HG03025 (cell line): ENCODE data around the gene TGM2.

Experiments used
- ATAC-seq: cut with Tn5 transposase; IDR thresholded peaks from one replicate; pipeline ENCODE4 v1.9.1; 2021; ENCODE audit warnings: mild to moderate bottlenecking, moderate library complexity; ENCODE audit not compliant: unreplicated experiment, low FRiP score

Gene TGM2

GRCh38 chr20:38199501-38200390 lies 34.7 kb upstream of the TGM2 start:
- no peak for ATAC-seq

- ATAC-seq = no peak
Measured at GRCh38 chr20:38198238-38198861, 33.3 kb upstream of the TGM2 start.

GRCh38 chr20:38197619-38198018 lies 32.5 kb upstream of the TGM2 start:
- no peak for ATAC-seq

- ATAC-seq = no peak
Measured at GRCh38 chr20:38197217-38197616, 32.1 kb upstream of the TGM2 start.

- no peak for ATAC-seq
Measured at GRCh38 chr20:38196592-38196991, 31.5 kb upstream of the TGM2 start.

- ATAC-seq = no peak
Measured at GRCh38 chr20:38196076-38196475, 31.0 kb upstream of the TGM2 start.

GRCh38 chr20:38195521-38195920 lies 30.5 kb upstream of the TGM2 start:
- ATAC-seq = no peak

- no peak for ATAC-seq
Measured at GRCh38 chr20:38194971-38195504, 30.0 kb upstream of the TGM2 start.

GRCh38 chr20:38193586-38194105 lies 28.6 kb upstream of the TGM2 start:
- no peak for ATAC-seq

GRCh38 chr20:38192323-38192885 lies 27.3 kb upstream of the TGM2 start:
- no peak for ATAC-seq

- ATAC-seq = no peak
Measured at GRCh38 chr20:38191654-38192053, 26.6 kb upstream of the TGM2 start.

- ATAC-seq = no peak
Measured at GRCh38 chr20:38190936-38191371, 25.9 kb upstream of the TGM2 start.

GRCh38 chr20:38190166-38190565 lies 25.1 kb upstream of the TGM2 start:
- ATAC-seq = no peak

GRCh38 chr20:38187517-38187916 lies 22.4 kb upstream of the TGM2 start:
- no peak for ATAC-seq

- ATAC-seq = no peak
Measured at GRCh38 chr20:38186788-38187221, 21.7 kb upstream of the TGM2 start.

GRCh38 chr20:38184101-38184500 lies 19.0 kb upstream of the TGM2 start:
- no peak for ATAC-seq

GRCh38 chr20:38181971-38182370 lies 16.9 kb upstream of the TGM2 start:
- no peak for ATAC-seq

- no peak for ATAC-seq
Measured at GRCh38 chr20:38181207-38181801, 16.2 kb upstream of the TGM2 start.

GRCh38 chr20:38180781-38181180 lies 15.7 kb upstream of the TGM2 start:
- no peak for ATAC-seq

- ATAC-seq = no peak
Measured at GRCh38 chr20:38179846-38180245, 14.8 kb upstream of the TGM2 start.

- no peak for ATAC-seq
Measured at GRCh38 chr20:38178581-38178980, 13.5 kb upstream of the TGM2 start.
